Fibroblast of skin of right biceps (primary cell): Measurements from ENCODE around the gene MX2.

Experiments used
- DNase-seq: peaks from one replicate; pipeline ENCODE4 v3.0.0-alpha.2; 2013

Gene MX2

DNA sequence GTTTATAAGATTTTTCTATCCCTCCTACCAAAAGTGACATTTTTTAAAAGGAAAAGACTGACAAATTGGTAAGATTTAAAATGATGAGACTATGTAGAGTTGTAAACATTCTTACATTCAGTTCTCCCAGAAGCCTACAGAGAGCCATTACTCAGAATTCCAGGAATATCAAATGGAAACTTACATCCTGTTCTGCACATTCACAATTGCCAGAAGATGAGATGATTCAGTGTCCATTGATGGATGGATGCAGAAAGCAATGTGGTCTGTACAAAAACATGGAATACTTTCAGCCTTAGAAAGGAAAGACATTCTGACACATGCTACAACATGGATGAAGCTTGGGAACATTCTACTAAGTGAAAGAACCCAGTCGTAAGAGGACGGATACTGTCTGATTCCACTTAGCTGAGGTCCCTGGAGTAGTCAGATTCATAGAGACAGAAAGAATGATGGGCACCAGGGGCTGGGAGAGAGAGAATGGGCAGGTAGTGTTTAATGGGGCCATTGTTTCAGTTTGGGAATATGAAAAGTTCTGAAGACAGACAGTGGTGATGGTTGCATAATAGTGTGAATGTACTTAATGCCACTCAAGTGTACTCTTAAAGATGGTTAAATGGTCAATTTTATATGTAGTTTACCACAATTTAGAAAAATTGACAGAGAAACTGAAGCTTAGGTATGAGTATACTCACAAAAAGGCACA lies 80.8 kb downstream of the MX2 start:
- DNase-seq: peak; percentile 84

DNA sequence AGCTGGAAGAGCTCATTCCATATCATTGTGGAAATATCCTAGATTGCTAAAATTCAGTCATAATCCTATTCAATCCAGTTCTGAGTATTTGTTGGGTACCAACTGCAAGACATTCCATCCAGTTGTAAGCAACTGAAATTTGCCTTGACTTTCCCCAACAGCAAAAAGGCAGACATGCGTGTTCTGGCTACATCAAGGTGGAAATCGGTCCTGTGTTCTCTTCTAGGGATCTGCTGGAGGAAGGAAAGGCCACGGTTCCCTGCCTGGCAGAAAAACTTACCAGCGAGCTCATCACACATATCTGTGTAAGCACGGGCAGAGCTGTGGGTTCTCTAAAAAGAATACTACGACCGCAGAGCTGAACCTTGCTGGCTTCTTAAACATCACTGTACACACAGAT lies 81.7 kb downstream of the MX2 start:
- no peak for DNase-seq

- DNase-seq: no peak
These were observed 83.1 kb downstream of the MX2 start for GRCh38 chr21:41444703-41445464.

DNA sequence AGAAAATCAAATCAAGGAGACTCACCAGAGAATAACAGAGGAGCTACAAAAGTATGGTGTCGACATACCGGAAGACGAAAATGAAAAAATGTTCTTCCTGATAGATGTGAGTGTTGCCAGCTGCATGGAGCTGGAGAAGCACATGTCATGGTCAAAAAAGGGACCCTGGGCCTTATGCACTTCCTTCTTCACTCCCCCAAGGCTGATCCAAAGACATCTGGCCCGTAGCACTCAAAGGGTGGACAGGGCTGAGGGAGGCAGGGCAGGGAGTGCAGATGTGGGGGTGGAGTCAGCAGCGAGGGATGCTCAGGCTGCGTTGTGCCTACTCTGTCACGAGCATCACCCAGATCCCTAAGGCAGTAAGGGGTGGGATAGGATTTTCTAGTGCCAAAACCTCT lies 83.6 kb downstream of the MX2 start:
- DNase-seq: no peak

GRCh38 chr21:41446586-41446985 lies 84.8 kb downstream of the MX2 start:
- peak; percentile 74 for DNase-seq

DNA sequence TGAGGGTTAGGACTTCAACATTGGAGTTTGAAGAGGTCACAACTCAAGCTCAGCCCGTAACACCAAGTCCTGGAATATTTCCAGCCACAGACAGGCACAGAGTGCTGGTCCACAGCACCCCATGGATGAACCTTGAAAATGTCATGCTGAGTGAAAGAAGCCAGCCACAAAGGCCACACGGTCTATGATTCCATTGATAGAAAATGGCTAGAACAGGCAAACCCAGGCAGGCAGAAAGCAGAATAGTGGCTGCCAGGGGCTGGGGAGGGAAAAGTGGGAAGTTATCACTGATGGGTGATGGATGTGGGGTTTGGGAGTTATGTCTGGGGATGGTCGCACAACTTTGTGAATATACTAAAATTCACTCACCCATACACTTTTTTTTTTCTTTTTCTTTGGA lies 85.5 kb downstream of the MX2 start:
- no peak for DNase-seq

DNA sequence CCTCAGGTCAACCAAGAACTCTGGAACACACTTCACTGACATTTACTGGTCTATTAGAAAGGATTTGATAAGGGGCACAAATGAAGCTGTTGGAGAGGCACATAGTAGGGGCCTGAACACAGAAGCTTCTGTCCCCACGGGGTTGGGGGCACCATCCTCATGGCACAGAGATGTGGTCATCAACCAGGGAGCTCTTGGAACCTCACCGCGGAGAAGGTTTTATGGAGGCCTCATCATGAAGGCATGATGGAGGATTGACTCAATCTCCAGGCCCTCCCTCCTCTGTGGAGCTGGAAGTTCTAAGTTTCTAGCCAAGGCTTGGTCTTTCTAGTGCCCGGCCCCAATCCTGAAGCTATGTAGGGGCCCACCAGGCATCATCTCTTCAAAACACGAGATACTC lies 87.8 kb downstream of the MX2 start:
- DNase-seq: no peak

GRCh38 chr21:41451753-41452676 lies 90.2 kb downstream of the MX2 start:
- no peak for DNase-seq

- no peak for DNase-seq
These were observed 91.4 kb downstream of the MX2 start for GRCh38 chr21:41453198-41453597.

GRCh38 chr21:41453761-41454160 lies 91.9 kb downstream of the MX2 start:
- no peak for DNase-seq

DNA sequence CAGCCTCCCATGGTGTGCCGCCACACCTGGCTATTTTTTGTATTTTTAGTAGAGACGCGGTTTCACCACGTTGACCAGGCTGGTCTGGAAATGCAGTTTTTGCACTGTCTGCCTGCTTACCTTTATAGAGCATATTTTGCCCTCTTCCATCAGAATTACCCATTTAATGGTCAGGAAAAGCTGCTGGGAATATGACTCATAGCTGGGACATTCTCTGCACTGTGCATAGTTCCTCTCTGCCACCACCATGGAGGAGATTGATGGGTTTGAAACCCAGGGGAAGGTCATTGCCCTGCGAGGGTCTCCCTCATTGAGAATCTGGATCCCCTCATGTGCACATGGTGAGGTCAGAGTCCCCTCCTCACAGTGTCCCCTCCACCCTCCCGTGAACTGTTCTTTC lies 96.3 kb downstream of the MX2 start:
- peak; percentile 23 for DNase-seq

DNA sequence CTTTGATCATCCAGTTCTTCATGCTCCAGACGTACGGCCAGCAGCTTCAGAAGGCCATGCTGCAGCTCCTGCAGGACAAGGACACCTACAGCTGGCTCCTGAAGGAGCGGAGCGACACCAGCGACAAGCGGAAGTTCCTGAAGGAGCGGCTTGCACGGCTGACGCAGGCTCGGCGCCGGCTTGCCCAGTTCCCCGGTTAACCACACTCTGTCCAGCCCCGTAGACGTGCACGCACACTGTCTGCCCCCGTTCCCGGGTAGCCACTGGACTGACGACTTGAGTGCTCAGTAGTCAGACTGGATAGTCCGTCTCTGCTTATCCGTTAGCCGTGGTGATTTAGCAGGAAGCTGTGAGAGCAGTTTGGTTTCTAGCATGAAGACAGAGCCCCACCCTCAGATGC lies 96.7 kb downstream of the MX2 start:
- no peak for DNase-seq
